Coronary artery (tissue), 2 donors: ENCODE measurements around the gene MYD88.
A peak's percentile ranks its signal among the peaks of the same experiment; 100 is the strongest.

ENCODE experiments used
- DNase-seq: peaks from one replicate; pipeline ENCODE4 v3.0.0-alpha.2; 2017; ENCODE audit warnings: low spot score
- H3K27ac ChIP-seq, 2 donors: fragments of 200-600 bp; sonication (generic); one replicate each; pipeline ENCODE4 v1.5.1; 2016 to 2019
- H3K4me3 ChIP-seq: fragments of 200-600 bp; sonication (generic); 2 replicates; pipeline ENCODE4 v1.5.1; 2016; ENCODE audit warnings: mild to moderate bottlenecking, moderate library complexity
- TF ChIP-seq, protein P1 (sequence below): fragments of 200-600 bp; sonication (generic); IDR thresholded peaks from one replicate; pipeline ENCODE4 v1.5.1; 2019; ENCODE audit warnings: antibody characterized with exemption

MYD88 gene

DNA sequence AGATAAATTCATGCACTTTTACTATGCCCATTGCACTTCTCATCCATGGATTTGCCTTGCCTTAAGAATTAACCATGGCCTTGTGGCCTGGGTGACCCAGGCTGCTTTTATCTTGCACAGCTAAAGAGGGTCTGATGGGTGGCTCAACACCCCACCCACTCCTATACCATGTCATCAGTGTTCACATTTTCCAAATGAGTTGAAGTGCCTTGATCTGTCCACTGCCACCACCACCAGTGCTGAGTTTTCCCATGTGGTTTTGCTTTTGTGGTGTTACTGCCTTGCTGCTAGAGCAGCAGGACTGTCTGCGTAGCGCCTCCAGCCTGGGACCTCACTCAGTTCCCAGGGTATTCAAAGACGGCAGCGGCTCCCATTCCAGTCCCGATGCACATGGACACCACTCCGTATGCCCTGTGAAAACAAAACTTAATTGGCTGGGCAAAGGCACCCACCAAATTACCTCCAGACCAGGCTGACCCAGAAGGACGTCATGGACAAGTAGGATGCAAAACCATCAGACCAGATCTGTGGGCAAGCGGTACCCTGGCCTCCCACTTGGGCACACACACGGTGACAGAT, 15.7 kb upstream of the MYD88 start:
- DNase-seq = peak; percentile 47
- no peak overlapping the region for H3K4me3 ChIP-seq
- TF ChIP-seq, protein P1, sequence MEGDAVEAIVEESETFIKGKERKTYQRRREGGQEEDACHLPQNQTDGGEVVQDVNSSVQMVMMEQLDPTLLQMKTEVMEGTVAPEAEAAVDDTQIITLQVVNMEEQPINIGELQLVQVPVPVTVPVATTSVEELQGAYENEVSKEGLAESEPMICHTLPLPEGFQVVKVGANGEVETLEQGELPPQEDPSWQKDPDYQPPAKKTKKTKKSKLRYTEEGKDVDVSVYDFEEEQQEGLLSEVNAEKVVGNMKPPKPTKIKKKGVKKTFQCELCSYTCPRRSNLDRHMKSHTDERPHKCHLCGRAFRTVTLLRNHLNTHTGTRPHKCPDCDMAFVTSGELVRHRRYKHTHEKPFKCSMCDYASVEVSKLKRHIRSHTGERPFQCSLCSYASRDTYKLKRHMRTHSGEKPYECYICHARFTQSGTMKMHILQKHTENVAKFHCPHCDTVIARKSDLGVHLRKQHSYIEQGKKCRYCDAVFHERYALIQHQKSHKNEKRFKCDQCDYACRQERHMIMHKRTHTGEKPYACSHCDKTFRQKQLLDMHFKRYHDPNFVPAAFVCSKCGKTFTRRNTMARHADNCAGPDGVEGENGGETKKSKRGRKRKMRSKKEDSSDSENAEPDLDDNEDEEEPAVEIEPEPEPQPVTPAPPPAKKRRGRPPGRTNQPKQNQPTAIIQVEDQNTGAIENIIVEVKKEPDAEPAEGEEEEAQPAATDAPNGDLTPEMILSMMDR = no peak
- H3K27ac ChIP-seq = no peak overlapping the region

DNA sequence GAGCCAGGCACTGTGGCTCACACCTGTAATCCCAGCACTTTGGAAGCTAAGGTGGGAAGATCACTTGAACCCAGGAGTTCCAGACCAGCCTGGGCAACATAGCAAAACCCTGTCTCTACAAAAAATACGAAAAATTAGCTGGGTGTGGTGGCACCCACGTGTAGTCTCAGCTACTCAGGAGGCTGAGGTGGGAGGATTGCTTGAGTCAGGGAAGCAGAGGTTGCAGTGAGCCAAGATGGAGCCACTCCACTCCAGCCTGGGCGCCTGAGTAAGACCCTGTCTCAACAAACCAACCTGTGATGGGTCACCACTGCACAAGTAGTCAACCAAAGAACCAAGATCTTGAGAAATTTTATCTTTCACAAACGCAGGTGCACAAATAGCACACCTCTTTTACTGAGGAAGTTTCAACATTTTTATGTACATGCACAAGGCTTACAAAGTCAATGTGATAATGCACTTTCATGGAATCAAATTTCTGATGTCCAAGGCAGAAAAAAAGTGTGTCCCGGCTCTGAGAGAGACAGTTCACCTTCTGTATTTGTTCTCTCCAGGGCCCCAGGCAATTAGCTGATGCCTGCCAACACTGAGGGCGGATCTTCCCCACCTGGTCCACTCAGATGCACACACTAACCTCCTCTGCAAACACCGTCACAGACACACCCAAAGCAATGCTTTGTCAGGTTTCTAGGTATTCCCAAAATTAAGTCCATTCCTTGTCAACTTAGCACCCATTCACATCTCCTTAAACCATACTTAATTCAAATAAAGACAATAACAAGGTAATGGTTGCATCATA, 13.9 kb upstream of the MYD88 start:
- TF ChIP-seq, protein P1 = no peak
- H3K4me3 ChIP-seq = no peak overlapping the region

DNA sequence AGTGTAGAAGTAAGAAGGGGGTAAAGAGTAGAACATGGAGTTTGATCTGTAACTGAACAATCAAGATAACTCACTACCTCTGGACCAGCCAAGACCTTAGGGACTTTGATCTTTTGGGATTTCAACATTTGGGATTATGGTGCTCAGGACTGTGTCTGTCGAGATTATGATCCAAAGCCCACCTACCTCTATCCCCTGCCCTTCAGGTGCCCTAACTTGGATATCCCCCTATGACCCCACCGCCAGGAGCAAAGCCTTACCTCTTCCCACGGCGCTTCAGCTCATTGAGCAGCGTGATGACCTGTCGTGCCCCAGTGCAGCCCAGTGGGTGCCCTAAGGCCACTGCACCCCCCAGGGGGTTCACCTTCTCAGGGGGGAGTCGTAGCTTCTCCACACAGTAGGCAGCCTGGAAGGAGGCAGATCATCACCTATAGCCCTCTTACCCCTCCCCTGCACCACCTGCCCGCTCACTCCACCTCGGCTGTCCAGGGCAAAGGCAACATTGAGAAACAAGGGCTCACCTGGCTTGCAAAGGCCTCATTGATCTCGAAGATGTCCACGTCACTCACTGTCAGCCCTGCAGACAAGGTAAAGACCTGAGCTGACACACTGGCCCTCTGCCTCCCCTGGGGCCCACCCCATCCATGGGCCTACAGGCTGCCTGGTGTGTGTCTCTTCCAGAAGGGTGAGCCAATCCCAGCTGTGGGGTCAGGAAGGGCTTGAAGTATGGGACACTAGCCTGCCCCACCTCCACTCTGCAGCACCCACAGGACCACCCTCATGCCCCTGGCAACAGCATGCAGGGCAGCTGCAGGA, 12.9 kb upstream of the MYD88 start:
- DNase-seq = no peak
- TF ChIP-seq, protein P1 = no peak
- H3K27ac ChIP-seq = no peak overlapping the region
- H3K4me3 ChIP-seq = no peak overlapping the region

More for the DNA sequence above, 13.9 kb upstream of the MYD88 start:
- no peak overlapping the region for H3K27ac ChIP-seq
- DNase-seq = no peak

DNA sequence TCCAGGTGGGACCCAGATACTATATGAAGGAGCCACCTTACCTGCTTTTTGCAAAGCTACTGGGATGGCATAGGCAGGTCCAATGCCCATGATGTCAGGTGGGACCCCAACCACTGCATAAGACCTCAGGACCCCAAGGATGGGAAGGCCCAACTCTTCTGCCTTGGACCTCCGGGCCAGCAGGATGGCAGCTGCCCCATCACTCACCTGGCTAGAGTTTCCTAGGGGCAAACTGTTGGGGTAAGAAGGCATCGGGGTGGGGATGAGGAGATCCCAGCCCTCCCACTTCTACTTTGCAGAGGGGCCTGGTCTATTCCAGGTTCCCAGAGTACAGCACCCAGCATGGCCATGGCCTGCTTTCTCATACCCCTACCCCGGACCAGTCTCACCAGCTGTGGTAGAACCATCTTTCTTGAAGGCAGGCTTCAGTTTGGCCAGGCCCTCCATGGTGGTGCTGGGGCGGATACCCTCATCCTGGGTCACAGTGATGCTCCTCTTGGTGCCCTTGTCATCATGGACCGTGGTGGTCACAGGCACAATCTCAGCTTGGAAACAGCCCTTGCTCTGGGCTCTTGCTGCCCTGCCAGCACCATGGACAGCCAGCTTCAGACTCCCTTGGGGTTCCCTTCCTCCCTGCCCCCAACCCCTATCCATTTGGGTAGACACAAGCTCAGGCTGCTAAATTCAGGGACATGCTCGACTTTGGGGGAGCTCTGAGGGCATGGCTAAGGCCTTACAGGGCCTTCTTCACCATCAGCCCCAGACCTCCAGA, 12.2 kb upstream of the MYD88 start:
- DNase-seq = peak; percentile 55
- Histone ChIP-seq H3K4me3 (no peak overlapping the region), H3K27ac (no peak overlapping the region)
- TF ChIP-seq, protein P1 = no peak

DNA sequence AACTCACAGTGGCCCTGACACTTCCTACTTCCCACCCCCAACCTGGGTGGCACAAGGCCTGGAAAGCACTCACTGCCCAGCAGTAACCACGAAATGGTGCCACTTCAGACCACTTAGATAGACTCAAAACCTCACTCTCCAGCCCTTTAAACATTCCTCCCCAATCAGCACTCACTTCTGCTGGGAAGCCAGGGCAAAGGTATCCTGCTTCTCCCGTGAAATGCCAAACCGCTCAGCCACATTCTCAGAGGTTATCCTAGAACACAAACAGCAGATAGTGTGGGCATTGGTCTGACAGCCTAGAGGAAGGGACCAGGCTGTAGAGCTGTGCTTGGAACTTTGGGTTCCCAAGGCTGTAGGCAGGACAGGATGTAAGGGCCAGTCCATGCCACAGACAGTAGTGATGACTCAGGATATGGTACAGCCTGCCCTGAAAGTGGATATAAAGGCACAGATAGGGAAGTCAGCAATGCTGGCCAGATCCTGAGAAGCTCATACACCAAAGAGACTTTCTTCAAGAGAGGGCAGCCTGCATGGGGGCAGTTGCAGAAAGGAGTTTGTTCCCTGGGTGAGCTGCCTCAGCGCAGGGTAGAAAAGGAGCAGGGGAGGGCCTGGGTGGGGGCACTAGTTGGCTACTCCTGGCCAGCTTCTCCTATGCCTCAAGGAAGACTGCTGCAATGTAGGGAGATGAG, 10.7 kb upstream of the MYD88 start:
- Histone ChIP-seq H3K4me3 (no peak overlapping the region), H3K27ac (peak overlapping the region in 1 of 2 donors; percentile 26)
- peak; percentile 31 for DNase-seq
- TF ChIP-seq, protein P1 = no peak

DNA sequence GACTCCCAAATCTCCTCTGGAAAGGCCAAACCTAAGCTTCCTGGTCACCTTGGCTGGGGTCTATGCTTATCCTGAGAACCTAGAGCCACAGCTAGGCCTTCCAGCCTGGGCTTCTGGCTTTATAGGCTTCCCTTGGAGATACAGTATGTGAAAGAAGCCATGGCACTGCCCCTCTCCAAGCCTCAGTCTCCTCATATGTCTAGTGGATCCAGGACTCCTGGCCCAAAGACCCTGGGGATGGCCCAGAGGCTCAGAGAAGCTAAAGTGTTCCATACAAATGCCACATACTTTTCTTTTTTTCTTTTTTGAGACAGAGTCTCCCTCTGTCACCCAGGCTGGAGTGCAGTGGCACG, 10.2 kb upstream of the MYD88 start:
- TF ChIP-seq, protein P1 = no peak
- Histone ChIP-seq H3K27ac (peak overlapping the region in 1 of 2 donors; percentile 26), H3K4me3 (no peak overlapping the region)
- peak; percentile 55 for DNase-seq
